HG03135 (cell line): Measurements from ENCODE around the gene ST8SIA2.
"Not testable (repeated sequence)": the region's sequence is repeated elsewhere in the genome, so short reads cannot be mapped to it uniquely, and the experiment has no call there.

Experiments used
- ATAC-seq: cut with Tn5 transposase; IDR thresholded peaks from one replicate; pipeline ENCODE4 v1.9.1; 2021; ENCODE audit warnings: mild to moderate bottlenecking, moderate library complexity; ENCODE audit not compliant: unreplicated experiment

The ST8SIA2 gene

DNA sequence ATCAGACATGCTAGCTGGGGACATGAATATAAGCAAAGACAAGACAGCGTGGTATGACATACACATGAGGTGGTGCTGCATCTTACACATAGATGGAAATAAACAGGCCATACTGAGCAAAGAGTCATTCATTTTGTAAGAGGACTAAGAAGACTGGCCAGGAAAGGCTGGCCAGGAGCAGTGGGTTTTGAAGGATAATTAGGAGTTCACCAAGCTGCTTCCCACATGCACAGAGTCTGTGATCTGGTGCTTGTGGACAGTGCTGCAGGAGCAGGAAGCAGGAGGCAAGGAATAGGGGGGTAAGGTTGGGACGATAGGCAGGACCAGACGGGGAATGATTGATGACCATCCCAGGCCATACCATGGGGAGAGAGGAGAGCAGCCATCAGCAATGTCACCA is 41.5 kb downstream of the ST8SIA2 start:
- no peak for ATAC-seq

DNA sequence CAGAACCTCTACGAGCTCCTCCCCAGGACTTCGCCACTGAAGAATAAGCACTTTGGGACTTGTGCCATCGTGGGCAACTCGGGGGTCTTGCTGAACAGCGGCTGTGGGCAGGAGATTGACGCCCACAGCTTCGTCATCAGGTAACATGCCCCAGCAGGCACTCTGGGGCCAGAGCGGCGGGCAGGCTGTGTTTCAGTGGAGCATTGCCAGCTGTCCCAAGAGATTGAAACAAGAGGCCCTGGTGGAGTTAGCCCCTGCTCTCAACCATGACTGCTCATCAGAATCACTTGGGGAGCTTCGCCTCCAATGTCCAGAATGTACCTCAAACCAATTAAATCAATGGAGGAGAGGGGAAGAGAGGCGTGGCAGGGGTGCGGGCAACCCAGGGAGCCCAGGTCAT is 44.8 kb downstream of the ST8SIA2 start:
- ATAC-seq = no peak

DNA sequence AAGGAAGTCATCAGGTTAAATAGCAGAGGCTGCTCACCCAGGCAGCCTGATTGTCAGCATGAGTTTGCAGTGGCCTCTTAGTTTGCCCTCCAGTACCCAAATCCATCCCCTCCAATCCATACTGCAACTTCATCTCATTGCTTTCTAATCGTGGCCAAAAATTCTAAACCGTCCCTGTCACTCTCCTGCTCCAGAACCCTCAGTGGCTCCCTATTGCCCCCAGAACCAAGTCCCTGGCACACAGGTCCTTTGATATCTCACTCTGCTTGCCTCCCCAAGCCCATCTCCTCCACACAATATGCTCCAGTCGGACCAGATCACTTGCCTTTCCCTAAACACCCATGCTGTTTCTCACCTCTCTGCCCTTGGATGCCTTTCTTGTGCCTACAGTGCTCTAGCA is 49.7 kb downstream of the ST8SIA2 start:
- ATAC-seq = no peak

DNA sequence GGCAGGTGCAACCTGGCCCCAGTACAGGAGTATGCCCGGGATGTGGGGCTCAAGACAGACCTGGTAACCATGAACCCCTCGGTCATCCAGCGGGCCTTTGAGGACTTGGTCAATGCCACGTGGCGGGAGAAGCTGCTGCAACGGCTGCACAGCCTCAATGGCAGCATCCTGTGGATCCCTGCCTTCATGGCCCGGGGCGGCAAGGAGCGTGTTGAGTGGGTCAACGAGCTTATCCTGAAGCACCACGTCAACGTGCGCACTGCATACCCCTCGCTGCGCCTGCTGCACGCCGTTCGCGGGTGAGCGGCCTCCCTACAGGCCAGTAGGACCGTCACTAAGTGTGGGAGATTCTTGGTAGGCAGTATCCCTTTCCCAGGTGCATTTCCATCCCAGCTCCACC is 51.0 kb downstream of the ST8SIA2 start:
- no peak for ATAC-seq

DNA sequence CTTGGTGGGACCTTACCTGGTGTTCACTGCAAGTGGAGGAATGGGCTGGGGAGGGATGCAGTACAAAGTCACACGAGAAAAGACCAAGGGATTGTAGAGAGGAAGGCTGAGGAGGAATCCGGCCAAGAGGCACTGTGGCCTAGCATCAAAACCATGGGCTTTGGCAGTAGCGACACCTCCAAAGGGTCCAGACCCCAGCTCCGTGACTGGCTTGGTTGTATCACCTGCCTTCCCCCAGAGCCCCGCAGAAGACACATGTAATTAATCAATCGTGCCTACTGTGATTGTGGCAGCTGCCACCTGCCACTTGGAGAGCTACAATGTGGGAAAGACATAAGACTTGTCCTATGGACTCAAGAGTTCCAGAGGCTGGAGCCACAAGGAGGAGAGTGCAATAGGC is 54.7 kb downstream of the ST8SIA2 start:
- no peak for ATAC-seq

DNA sequence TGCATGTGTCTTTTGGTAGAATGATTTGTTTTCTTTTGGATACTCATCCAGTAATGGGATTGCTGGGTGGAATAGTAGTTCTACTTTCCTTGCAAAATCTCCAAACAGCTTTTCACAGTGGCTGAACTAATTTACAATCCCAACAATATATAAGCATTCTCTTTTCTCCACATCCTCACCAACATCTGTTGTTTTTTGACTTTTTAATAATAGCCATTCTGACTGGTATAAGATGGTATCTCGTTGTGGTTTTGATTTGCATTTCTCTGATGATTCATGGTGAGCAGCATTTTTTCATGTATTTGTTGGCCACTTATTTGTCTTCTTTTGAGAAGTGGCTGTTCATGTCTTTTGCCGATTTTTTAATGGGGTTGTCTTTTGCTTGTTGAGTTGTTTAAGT is 55.8 kb downstream of the ST8SIA2 start:
- ATAC-seq = no peak

DNA sequence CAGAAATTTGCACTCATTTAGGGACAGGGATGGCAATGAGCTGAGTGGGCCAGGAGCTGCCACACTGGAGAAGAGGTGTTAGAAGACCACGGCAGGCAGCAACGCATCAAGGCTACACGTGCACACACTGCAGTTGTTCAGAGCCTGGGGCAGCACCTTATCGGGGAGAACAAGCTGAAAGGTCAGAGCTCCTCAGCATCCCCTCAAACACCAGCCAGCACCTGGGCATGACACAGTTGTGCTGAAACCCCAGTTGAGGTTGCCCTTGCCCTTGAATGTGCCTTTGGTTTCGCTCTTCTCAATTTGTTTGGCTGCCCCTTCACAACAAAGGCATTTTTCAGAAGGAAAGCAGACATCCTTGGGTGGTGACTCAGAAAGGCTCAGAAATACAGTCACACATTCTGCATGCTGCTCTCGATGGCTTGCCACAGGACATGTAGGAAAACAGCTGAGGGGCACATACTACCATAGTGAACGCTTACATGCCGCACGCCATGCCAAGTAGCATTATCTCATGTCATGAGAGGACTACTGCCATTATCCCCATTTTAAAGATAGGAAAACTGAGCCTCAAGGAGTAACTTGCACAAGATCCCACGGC is 57.6 kb downstream of the ST8SIA2 start:
- no peak for ATAC-seq

DNA sequence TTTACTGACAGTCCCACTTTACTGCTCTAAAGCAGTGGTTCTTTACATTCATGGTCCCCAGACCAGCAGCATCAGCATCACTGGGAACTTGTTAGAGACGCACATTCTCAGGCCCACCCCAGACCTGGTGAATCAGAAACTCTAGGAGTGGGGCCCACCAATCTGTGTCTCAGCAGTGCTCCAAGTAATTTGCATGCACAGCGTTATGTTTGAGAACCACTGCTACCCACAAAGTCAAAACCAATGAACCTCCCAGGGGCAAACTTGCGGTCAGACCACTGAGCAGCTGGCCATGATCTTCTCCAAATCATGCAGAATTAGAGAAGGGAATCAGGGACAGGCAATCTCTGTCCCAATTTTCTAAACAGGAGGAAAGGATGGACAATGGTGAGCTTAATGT is 58.5 kb downstream of the ST8SIA2 start:
- ATAC-seq = no peak

DNA sequence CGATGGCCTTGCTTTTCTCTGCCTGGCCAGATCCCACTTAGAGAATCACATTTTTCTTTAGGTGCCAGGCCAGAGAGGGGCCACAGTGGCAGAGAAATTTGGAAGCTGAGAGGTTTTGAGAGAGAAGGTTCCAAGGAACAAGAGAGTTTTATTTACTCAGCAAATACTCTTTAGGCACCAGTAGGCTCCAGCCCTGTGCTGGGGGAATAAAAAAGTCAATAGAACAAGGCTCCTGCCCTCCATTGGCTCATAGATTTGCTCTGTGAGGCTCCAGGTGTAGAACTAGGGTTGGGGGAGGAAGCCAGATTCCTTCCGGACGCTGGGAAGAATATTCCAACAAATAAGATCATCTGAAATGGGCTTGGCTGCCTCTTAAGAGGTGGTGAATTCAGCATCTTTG is 59.9 kb downstream of the ST8SIA2 start:
- ATAC-seq = no peak

DNA sequence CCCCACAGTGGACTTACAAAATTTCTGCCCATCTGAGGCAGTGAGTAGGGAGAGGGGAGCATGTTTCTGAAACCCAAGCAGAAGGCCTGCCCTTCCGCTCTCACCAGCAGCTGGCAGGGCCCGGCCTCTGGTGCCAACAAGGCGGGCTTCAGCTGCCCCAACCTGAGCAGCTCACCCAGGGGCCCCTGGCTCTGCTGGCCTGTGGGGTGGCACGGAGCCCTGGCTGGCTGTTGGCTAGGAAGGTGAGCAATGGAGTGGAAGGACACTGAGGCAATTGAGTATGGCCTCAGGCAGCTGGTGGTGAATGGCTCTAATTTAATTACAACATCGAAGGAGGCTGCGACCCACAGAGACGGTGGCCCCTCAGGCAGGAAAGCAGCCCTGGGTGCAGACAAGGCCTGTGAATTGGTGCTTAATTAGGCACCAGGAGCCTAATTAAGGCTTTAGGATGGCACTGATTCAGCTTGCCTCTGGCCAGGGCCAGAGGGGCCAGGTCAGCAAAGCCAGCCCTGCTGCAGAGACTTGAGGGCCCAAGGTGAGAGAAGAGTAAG is 60.9 kb downstream of the ST8SIA2 start:
- ATAC-seq = no peak

DNA sequence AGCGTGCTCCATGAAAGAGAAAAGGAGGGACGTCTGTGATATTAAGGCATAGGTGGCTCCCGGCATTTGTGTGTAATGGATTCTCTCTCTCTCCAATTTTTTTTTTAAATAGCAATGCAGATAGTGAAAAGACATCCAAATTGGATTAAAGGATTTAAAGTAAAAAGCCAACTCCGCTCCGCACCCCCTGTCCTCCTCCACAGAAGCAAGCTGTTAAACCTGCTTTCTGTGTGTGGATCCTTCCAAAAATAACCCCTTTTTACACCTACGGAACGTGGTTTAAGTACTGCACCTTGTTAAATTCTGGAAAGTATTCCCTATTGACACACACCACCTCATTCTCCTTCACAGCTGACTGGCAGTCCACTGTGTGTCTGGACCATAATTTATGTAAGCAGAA is 61.6 kb downstream of the ST8SIA2 start:
- ATAC-seq = no peak

DNA sequence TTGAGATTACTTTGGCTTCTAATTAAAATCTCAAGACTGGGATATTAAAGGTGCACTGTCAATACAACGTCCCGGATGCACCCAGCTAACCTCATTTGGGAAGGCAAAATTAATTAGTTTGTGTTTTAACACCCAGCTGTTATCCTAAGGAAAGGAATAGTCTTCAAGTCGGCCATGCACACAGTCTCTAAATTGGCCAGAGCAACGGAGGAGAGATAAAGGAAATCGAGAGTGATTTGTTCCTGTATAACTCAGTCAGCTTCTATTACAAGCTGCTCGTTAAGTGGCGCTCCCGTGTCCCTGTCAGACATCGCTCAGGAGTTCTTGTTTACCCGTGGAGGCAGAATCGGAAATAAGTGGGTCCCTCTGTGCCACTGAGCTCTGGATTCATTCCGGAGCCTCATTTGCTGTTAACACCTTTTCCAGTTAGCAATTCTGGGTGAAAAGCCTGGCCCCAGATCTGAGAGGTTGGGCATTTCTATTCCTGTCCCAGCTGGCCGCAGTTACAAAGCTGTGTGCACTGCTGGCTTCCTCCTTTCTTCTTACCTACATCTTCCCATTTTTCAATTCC is 63.9 kb downstream of the ST8SIA2 start:
- ATAC-seq = no peak

DNA sequence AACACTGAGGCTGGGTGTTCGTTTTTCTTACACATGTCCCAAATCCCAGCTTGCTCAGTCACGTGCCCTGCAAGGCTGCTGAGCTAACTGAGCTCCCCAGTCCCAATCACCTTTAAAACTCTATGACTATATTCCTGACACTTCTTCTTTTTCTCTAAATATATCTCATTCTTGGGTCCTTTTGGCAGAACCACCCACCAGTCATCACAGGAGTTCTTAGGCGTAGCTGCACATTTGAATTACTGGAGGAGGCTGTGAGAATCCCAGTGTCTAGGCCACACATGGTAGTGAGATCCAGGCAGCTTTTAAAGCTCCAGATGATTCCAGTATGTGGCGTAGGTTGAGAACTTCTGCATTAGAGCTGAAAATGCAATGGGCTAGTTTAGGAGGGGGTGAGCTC is 66.3 kb downstream of the ST8SIA2 start:
- no peak for ATAC-seq

DNA sequence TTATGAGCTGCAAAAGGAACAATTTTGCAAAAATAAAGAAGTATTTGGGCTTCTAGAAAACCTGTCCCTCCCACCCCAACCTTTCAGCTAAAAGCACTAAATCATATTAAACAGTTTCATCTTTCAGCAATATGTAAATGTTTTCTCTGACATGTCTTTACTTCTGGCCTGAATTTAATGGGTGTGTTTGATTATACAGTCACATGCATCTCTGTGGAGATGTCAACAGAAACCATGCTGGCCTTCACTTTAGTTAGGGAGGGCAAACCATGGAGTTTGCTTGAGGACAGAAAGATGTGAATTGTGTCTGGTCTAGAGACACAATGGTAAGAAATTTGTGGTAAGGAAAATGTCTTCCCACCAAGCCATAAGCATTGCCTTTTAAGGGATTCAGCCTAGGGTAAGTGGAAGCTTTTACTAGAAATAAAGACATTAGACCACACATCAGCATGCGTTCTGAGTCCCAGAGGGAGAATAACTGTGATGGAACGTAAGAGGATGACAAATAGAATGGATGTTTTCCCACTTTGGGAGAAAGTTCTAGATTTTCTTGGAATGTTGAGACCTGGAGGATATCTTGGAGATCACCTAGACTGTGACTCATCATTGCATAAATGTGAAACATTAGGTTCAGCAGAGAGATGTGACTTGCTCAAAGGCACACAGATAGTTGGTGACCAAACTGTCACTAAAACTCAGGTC is 68.9 kb downstream of the ST8SIA2 start:
- ATAC-seq = no peak

DNA sequence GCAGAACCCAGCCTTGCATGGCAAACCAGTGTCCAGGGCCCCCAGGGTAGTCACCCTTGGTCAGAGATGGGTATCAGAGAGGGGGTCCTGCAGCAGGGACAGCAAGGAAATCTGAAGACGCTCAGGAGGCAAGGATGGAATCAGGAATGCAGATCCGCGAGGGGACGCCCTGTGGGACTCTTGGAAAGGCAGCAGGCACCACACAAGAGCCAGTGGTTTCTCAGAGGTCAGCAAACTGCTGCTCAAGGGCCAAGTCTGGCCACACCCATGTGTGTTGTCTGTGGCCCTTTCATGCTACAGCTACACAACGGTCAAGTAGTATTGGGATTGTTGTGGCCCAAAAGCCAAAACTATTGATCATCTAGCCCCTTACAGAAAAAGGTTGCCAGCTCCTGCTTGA is 69.7 kb downstream of the ST8SIA2 start:
- no peak for ATAC-seq

DNA sequence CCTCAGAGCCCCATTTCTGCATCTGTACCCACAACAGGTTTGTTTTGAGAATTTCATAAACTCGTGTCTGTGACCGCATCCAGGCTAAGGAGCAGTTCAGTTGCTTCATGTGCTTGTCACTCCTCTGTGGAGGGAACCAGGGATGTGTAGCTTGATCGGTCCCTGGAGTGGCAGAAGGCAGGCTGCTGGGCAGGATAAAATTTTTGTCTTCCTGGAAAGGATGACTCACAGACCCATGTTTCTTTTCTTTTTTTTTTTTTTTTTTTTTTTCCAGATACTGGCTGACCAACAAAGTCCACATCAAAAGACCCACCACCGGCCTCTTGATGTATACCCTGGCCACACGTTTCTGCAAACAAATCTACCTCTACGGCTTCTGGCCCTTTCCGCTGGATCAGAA is 70.1 kb downstream of the ST8SIA2 start:
- ATAC-seq = no peak

DNA sequence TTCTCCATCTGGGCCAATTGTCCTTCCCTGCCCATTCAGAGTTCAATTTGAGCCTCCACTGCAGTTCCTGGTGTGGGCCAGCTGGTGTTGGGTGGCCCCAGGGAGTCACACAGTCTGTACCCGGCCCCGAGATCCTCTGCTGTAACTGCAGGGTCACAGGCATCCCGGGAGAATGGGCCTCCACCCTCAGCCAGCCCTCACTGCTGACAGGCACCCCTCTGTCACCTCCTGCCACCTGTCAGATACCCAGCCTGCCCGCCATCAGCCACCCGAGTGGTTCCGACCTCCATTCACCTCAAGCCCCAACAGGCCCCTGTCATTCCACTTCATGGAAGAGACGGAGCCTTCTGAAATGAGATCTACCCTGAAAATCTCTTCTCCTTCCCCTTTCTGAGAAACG is 73.2 kb downstream of the ST8SIA2 start:
- no peak for ATAC-seq

DNA sequence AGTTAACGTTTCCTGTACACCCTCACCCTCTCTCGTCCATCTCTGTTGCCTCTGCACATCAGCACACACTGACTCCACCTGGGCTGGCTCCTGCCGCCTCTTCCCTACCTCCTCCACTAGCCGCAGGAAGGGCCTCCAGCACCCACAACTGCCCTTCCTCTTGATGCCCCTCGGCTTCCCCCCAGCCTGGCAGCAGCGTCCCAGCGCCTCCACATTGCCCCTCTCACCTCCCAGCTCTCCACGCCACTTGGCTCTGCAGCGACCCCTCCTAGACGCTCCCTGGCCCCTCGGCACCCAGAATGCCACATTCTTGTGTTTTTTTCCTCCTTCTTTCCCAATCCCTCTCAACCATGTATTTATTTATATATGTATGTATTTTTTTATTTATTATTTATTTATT is 73.6 kb downstream of the ST8SIA2 start:
- no peak for ATAC-seq

DNA sequence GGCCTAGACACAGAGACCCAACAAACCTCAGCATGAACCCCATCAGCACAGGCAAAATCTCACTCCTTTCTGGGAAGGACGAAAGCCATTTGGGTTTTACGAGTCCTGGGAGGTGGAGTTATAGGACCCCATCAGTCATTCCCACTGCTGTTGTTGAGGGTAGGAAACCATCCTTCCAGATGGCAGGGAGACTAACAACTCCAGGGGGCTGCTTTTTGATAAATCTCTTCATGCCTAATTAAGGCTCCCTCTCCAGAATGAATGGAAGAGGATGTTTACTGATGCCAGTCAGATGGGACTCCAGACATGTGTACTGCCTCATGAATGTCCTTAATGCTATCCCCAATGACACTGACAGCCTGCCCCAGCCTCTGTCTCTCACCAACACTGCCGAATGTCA is 75.3 kb downstream of the ST8SIA2 start:
- ATAC-seq = no peak

DNA sequence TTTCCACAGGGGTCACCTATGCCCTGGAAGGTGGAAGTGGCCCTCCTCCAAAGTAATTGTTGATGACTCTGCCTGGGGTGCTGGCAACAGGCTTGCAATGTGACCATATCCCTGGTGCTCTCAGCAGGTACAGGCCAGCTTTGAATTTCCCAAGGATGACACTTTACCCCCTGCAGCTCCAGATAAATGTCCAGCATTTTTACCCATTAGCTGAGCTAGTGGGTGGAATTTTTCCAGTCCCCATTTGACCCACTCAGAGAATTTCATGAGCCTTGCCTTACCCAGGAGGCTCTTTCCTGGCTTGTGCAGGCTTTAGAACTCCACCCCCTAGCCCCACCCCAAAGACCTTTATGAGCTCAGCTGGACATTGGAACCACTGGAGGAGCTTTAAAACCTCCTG is 77.6 kb downstream of the ST8SIA2 start:
- no peak for ATAC-seq

DNA sequence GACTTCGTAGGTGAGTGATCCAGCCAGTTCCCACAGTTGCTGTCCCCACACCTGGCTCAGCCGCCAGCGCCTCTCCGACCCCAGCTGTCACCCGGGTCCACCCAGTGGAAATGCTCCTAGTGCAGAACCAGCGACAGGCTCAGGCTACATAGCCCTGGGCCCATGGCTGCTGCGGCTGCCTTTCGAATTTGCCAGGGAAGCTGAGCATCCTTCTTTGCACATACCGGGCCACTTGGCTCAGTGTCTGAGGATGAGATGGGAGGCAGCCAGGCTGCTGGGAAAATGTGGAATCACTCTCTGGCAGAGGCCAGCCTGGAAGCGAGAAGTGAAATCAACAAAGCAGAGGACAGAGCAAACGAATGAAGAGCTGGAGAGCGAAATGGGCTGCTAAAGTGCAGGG is 80.1 kb downstream of the ST8SIA2 start:
- ATAC-seq = no peak

DNA sequence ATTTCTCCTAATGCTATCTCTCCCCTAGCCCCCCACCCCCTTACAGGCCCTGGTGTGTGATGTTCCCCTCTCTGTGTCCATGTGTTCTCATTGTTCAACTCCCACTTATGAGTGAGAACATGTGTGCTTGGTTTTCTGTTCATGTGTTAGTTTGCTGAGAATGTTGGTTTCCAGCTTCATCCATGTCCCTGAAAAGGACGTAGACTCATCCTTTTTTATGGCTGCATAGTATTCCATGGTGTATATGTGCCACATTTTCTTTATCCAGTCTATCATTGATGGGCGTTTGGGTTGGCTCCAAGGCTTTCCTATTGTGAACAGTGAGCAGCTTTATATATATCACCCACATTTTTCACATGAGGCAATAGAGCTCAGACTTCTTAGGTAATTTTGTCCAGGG is 86.0 kb downstream of the ST8SIA2 start:
- ATAC-seq = not testable (repeated sequence)
